Upper lobe of left lung (tissue), 4 donors: ENCODE measurements around the gene ANKRD52.

ENCODE experiments used
- CTCF ChIP-seq, 6 experiments: fragments of 450-650 bp in 4 of 6; fragments of 200-600 bp in 2 of 6; sonication (generic) in 2 of 6; IDR thresholded peaks; one replicate each; pipeline ENCODE4 v1.5.1; 2016 to 2019; ENCODE audit warnings: antibody characterized with exemption in 6 of 6
- EP300 ChIP-seq, 4 donors: sonication (generic); formaldehyde crosslinking; IDR thresholded peaks; one replicate each; pipeline ENCODE4 v1.5.1; 2017; ENCODE audit warnings: antibody characterized with exemption in 4 of 4, control low read depth in 2 of 4
- POLR2A ChIP-seq, 4 donors: fragments of 450-650 bp; IDR thresholded peaks; one replicate each; pipeline ENCODE4 v1.5.1; 2016 to 2017; ENCODE audit warnings: antibody characterized with exemption in 4 of 4, mild to moderate bottlenecking in 2 of 4
- POLR2AphosphoS5 ChIP-seq, 2 donors: sonication (generic); formaldehyde crosslinking; IDR thresholded peaks; one replicate each; pipeline ENCODE4 v1.5.1; 2017; ENCODE audit warnings: antibody characterized with exemption in 2 of 2

GRCh38 chr12:56299308-56299852 lies 41.2 kb upstream of the ANKRD52 start:
- no peak for TF ChIP-seq CTCF (IDR thresholded peaks at IDR 0.05)
- TF ChIP-seq EP300 (IDR thresholded peaks at IDR 0.05): no peak
- TF ChIP-seq POLR2AphosphoS5 (IDR thresholded peaks at IDR 0.05): no peak
- TF ChIP-seq POLR2A (IDR thresholded peaks at IDR 0.05): no peak
